Retinal pigment epithelial cell (primary cell): ENCODE results near the gene MMRN2.

Experiments
- DNase-seq: peaks from one replicate; pipeline ENCODE4 v3.0.0-alpha.2; 2010; ENCODE audit warnings: low read depth
- H3K4me3 ChIP-seq: 2 replicates; pipeline ENCODE4 v1.5.1; 2011; ENCODE audit warnings: mild to moderate bottlenecking, low read length, control low read depth, moderate library complexity
- CTCF ChIP-seq: conservative IDR thresholded peaks from 2 replicates; pipeline ENCODE4 v1.5.1; 2011; ENCODE audit warnings: low read depth, low read length, control low read depth, inconsistent platforms

Gene MMRN2

GRCh38 chr10:86932674-86933073 lies 24.7 kb downstream of the MMRN2 start:
- DNase-seq: no peak
- no peak overlapping the region for H3K4me3 ChIP-seq
- TF ChIP-seq CTCF: no peak

GRCh38 chr10:86931872-86932271 lies 25.5 kb downstream of the MMRN2 start:
- no peak overlapping the region for H3K4me3 ChIP-seq
- no peak for TF ChIP-seq CTCF
- DNase-seq: no peak

- DNase-seq: no peak
- no peak for TF ChIP-seq CTCF
- no peak overlapping the region for H3K4me3 ChIP-seq
Observed at GRCh38 chr10:86929468-86930380, 27.7 kb downstream of the MMRN2 start.

GRCh38 chr10:86922553-86922961 lies 34.9 kb downstream of the MMRN2 start:
- no peak for DNase-seq
- no peak for TF ChIP-seq CTCF
- H3K4me3 ChIP-seq: no peak overlapping the region

- no peak for TF ChIP-seq CTCF
- DNase-seq: peak; percentile 52
- H3K4me3 ChIP-seq: no peak overlapping the region
Observed at GRCh38 chr10:86918022-86918471, 39.4 kb downstream of the MMRN2 start.

GRCh38 chr10:86914734-86915133 lies 42.7 kb downstream of the MMRN2 start:
- TF ChIP-seq CTCF: no peak
- H3K4me3 ChIP-seq: no peak overlapping the region
- DNase-seq: no peak

GRCh38 chr10:86905429-86905828 lies 52.0 kb downstream of the MMRN2 start:
- no peak for DNase-seq
- no peak overlapping the region for H3K4me3 ChIP-seq
- TF ChIP-seq CTCF: no peak
